ENCODE results near the gene CFAP90. TPM values are rescaled to one million over a fixed set of nuclear protein-coding genes. Genes with fewer than 3 reads are reported as not detected.
A peak's percentile ranks its signal among the peaks of the same experiment; 100 is the strongest.

Gene CFAP90
- total RNA-seq, 3 donors from 2014 or later (not counting 1 experiment from before 2014, with no cell fraction given) = not detected

- Mint-ChIP-seq H3K27ac (no peak overlapping the region), H3K4me1 (peaks cover 0 to 3% of the 10 kb centered on the region in 2 donors), H3K9me3 (no peaks in the 10 kb centered on the region), H3K4me3 (no peak overlapping the region), H3K36me3 (no peaks in the 10 kb centered on the region), H3K27me3 (ENCODE audit: low read depth in 2 of 2) (peaks cover 7 to 8% of the 10 kb centered on the region in 2 donors)
- Histone ChIP-seq H3K36me3 (ENCODE audit: control insufficient read depth, insufficient read depth, low read length) (no peaks in the 10 kb centered on the region), H3K4me1 (ENCODE audit: control insufficient read depth, insufficient read depth, low read length) (no peaks in the 10 kb centered on the region), H3K9me3 (ENCODE audit: control insufficient read depth, insufficient read depth, low read length) (no peaks in the 10 kb centered on the region), H3K27ac (ENCODE audit: low read length) (no peak overlapping the region), H3K27me3 (ENCODE audit: control insufficient read depth, insufficient read depth, low read length) (no peaks in the 10 kb centered on the region), H3K4me3 (ENCODE audit: low read length) (no peak overlapping the region)
- TF ChIP-seq CTCF (IDR thresholded peaks at IDR 0.05) = no peak
- ATAC-seq (no peak), DNase-seq (no peak)
- intact Hi-C loops (cut with micrococcal nuclease) = no loop called here
- 92% methylated on average over 18 of the region's 18 CpGs for WGBS (ENCODE audit: insufficient coverage)
Measured at GRCh38 chr5:7824995-7825394, 25.9 kb downstream of the CFAP90 start.

- Histone ChIP-seq H3K4me3 (ENCODE audit: low read length) (no peak overlapping the region), H3K27me3 (ENCODE audit: control insufficient read depth, insufficient read depth, low read length) (no peaks in the 10 kb centered on the region), H3K36me3 (ENCODE audit: control insufficient read depth, insufficient read depth, low read length) (no peaks in the 10 kb centered on the region), H3K9me3 (ENCODE audit: control insufficient read depth, insufficient read depth, low read length) (no peaks in the 10 kb centered on the region), H3K27ac (ENCODE audit: low read length) (no peak overlapping the region), H3K4me1 (ENCODE audit: control insufficient read depth, insufficient read depth, low read length) (no peaks in the 10 kb centered on the region)
- 89% methylated on average over 8 of the region's 8 CpGs for WGBS (ENCODE audit: insufficient coverage)
- H3K4me1 Mint-ChIP-seq = peaks cover 0 to 3% of the 10 kb centered on the region in 2 donors
- H3K36me3 Mint-ChIP-seq = no peaks in the 10 kb centered on the region
- H3K9me3 Mint-ChIP-seq = no peaks in the 10 kb centered on the region
- no peak for ATAC-seq
- intact Hi-C loops (cut with micrococcal nuclease) = no loop called here
- H3K4me3 Mint-ChIP-seq = no peak overlapping the region
- H3K27ac Mint-ChIP-seq = no peak overlapping the region
- H3K27me3 Mint-ChIP-seq (ENCODE audit: low read depth in 2 of 2) = peaks cover 8 to 15% of the 10 kb centered on the region in 2 donors
- no peak for TF ChIP-seq CTCF (IDR thresholded peaks at IDR 0.05)
- DNase-seq = no peak
Measured at GRCh38 chr5:7823594-7823993, 27.3 kb downstream of the CFAP90 start.

- Histone ChIP-seq H3K4me1 (ENCODE audit: control insufficient read depth, insufficient read depth, low read length) (no peaks in the 10 kb centered on the region), H3K9me3 (ENCODE audit: control insufficient read depth, insufficient read depth, low read length) (no peaks in the 10 kb centered on the region), H3K27ac (ENCODE audit: low read length) (no peak overlapping the region), H3K4me3 (ENCODE audit: low read length) (no peak overlapping the region), H3K27me3 (ENCODE audit: control insufficient read depth, insufficient read depth, low read length) (no peaks in the 10 kb centered on the region), H3K36me3 (ENCODE audit: control insufficient read depth, insufficient read depth, low read length) (no peaks in the 10 kb centered on the region)
- no peak for DNase-seq
- Mint-ChIP-seq H3K27me3 (ENCODE audit: low read depth in 2 of 2) (peaks cover 8 to 15% of the 10 kb centered on the region in 2 donors), H3K27ac (no peak overlapping the region), H3K4me3 (no peak overlapping the region), H3K36me3 (no peaks in the 10 kb centered on the region), H3K9me3 (no peaks in the 10 kb centered on the region), H3K4me1 (peaks cover 0 to 3% of the 10 kb centered on the region in 2 donors)
- TF ChIP-seq CTCF (IDR thresholded peaks at IDR 0.05) = no peak
- intact Hi-C loops (cut with micrococcal nuclease) = no loop called here
- ATAC-seq = no peak
- WGBS (ENCODE audit: insufficient coverage) = 80% methylated on average over 3 of the region's 3 CpGs
Measured at GRCh38 chr5:7822449-7822848, 28.5 kb downstream of the CFAP90 start.

DNA sequence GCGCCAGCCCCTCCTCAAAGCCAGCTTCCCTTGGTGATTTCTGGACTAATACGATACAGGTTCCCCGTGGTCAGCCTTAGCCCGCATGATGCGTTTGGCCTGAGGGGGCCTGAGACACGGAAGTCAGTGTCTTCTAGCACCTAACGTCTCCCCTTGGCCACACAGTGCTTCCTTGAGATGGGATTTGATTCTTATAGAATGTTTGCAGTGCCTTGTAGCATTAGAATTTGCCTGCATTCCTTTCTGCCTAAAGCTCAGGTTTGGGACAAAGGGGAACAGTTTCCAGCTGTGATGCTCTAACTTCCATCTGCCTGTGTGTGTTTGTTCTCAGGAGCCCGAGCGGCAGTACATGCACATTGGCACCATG is 34.4 kb downstream of the CFAP90 start:
- ATAC-seq (peak in 1 of 3 donors; percentile 21), DNase-seq (no peak)
- H3K27me3 ChIP-seq (ENCODE audit: control insufficient read depth, insufficient read depth, low read length) = no peaks in the 10 kb centered on the region
- no peak overlapping the region for H3K4me3 Mint-ChIP-seq
- no peaks in the 10 kb centered on the region for H3K9me3 ChIP-seq (ENCODE audit: control insufficient read depth, insufficient read depth, low read length)
- peaks cover 4 to 8% of the 10 kb centered on the region in 2 donors for H3K4me1 Mint-ChIP-seq
- no peaks in the 10 kb centered on the region for H3K9me3 Mint-ChIP-seq
- no peak overlapping the region for H3K27ac Mint-ChIP-seq
- intact Hi-C loops (cut with micrococcal nuclease) = loop anchor here (5.0 kb wide), 1 partner anchor 1049 kb away; no protein-coding TSS in a partner anchor
- H3K4me1 ChIP-seq (ENCODE audit: control insufficient read depth, insufficient read depth, low read length) = peaks cover 3% of the 10 kb centered on the region
- 56% methylated on average over 9 of the region's 9 CpGs for WGBS (ENCODE audit: insufficient coverage)
- H3K27me3 Mint-ChIP-seq (ENCODE audit: low read depth in 2 of 2) = peaks cover 16 to 39% of the 10 kb centered on the region in 2 donors
- no peaks in the 10 kb centered on the region for H3K36me3 Mint-ChIP-seq
- no peaks in the 10 kb centered on the region for H3K36me3 ChIP-seq (ENCODE audit: control insufficient read depth, insufficient read depth, low read length)
- no peak overlapping the region for H3K27ac ChIP-seq (ENCODE audit: low read length)
- no peak overlapping the region for H3K4me3 ChIP-seq (ENCODE audit: low read length)
- peak; percentile 17 for TF ChIP-seq CTCF (IDR thresholded peaks at IDR 0.05)
